GM23248 (cell line): ENCODE measurements around the gene CLPX.

Experiments
- EZH2 ChIP-seq: fragments of 200-600 bp; sonication (generic); IDR thresholded peaks from 2 replicates; pipeline ENCODE4 v1.6.1; 2018; ENCODE audit warnings: antibody characterized with exemption, mild to moderate bottlenecking; ENCODE audit not compliant: insufficient read depth, poor library complexity, severe bottlenecking
- EZH2phosphoT487 ChIP-seq: fragments of 200-600 bp; sonication (generic); IDR thresholded peaks from 2 replicates; pipeline ENCODE4 v1.6.1; 2018; ENCODE audit warnings: antibody characterized with exemption, moderate library complexity, mild to moderate bottlenecking, low read depth; ENCODE audit not compliant: insufficient read depth

- TF ChIP-seq EZH2phosphoT487: no peak
- TF ChIP-seq EZH2: no peak
Observed at GRCh38 chr15:65213241-65213640, 28.1 kb upstream of the CLPX start.
